Measurements from ENCODE around the gene PDZK1.
"Not testable (repeated sequence)": the region's sequence is repeated elsewhere in the genome, so short reads cannot be mapped to it uniquely, and the experiment has no call there.

- TF ChIP-seq, protein P1, sequence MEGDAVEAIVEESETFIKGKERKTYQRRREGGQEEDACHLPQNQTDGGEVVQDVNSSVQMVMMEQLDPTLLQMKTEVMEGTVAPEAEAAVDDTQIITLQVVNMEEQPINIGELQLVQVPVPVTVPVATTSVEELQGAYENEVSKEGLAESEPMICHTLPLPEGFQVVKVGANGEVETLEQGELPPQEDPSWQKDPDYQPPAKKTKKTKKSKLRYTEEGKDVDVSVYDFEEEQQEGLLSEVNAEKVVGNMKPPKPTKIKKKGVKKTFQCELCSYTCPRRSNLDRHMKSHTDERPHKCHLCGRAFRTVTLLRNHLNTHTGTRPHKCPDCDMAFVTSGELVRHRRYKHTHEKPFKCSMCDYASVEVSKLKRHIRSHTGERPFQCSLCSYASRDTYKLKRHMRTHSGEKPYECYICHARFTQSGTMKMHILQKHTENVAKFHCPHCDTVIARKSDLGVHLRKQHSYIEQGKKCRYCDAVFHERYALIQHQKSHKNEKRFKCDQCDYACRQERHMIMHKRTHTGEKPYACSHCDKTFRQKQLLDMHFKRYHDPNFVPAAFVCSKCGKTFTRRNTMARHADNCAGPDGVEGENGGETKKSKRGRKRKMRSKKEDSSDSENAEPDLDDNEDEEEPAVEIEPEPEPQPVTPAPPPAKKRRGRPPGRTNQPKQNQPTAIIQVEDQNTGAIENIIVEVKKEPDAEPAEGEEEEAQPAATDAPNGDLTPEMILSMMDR (IDR thresholded peaks at IDR 0.05; ENCODE audit: low read depth, low read length) = not testable (repeated sequence)
- not testable (repeated sequence) for TF ChIP-seq POLR2A (IDR thresholded peaks at IDR 0.05; ENCODE audit: extremely low read depth, insufficient read length)
Observed at GRCh38 chr1:145643990-145644389, 63.2 kb downstream of the PDZK1 start.

Data from NB4 (cell line).